Right cardiac atrium (tissue), 5 donors: ENCODE measurements around the gene WDR27. TPM values are rescaled to one million over a fixed set of nuclear protein-coding genes. Genes with fewer than 3 reads are reported as not detected.

Experiments used
- ATAC-seq, 2 donors: fragments of 200-7000 bp; cut with Tn5 transposase; one replicate each; pipeline versions ENCODE4 v1.8.0 to v1.9.1; 2020; ENCODE audit warnings: moderate library complexity in 2 of 2, mild to moderate bottlenecking in 1 of 2
- DNase-seq, 3 donors: peaks; one replicate each; pipeline ENCODE4 v3.0.0-alpha.2; 2020
- H3K27ac ChIP-seq: one replicate; pipeline ENCODE4 v1.5.1; 2013; ENCODE audit warnings: mild to moderate bottlenecking, low read length, control low read depth, moderate library complexity
- H3K27me3 ChIP-seq: one replicate; pipeline ENCODE4 v1.6.1; 2013; ENCODE audit not compliant: control insufficient read depth, insufficient read depth
- H3K4me1 ChIP-seq: one replicate; pipeline ENCODE4 v1.6.1; 2013; ENCODE audit warnings: low read length; ENCODE audit not compliant: control insufficient read depth, insufficient read depth
- H3K4me3 ChIP-seq: one replicate; pipeline ENCODE4 v1.5.1; 2013; ENCODE audit warnings: low read length, control low read depth
- H3K9me3 ChIP-seq: one replicate; pipeline ENCODE4 v1.6.1; 2013; ENCODE audit warnings: low read length; ENCODE audit not compliant: control insufficient read depth
- WGBS: extraction: QIAGEN DNeasy Blood & Tissue Kit; methylation state at CpG from one replicate; pipeline ENCODE4 v1.1.7; 2013; 5-methylcytosine and 5-hydroxymethylcytosine counted together
- intact Hi-C, 4 donors: fragments of 100-400 bp; cut with DNase I; formaldehyde crosslinking; loops; one replicate each; pipeline versions ENCODE4 v1.11.0 to v1.14.0; 2022 to 2023
- polyA plus RNA-seq: library from polyadenylated mRNA; stranded (reverse); fragments of 200-250 nt; gene quantifications from one replicate; pipeline ENCODE4 v1.2.3, GENCODE V29; 2013
- total RNA-seq, 4 donors: library from RNA; stranded (reverse); fragmentation: NEBNext Ultra II Directional; extraction: Animal tissue kit (Norgen Biotek cat#: 25700); gene quantifications; one replicate each; pipeline ENCODE4 v1.2.1, GENCODE V29; 2021
- donor health status: healthy with polysubstance abuse.
- donor health status: DM: no; HTN: yes; CAD: no.
- donor health status: DM: no; HTN: no; CAD: no.
- donor health status: DM: no; HTN: yes; CAD: no; lungs with severe emphysema.
- donor health status: DM: yes; HTN: yes; CAD: no.

WDR27 gene
- total and polyA plus RNA-seq, 5 donors = 6.3 to 13.6 (median 11.1) TPM

GRCh38 chr6:169574420-169574819 lies 127.4 kb downstream of the WDR27 start:
- intact Hi-C loops = no loop called here
- Histone ChIP-seq H3K27ac (no peak overlapping the region), H3K4me3 (no peak overlapping the region), H3K27me3 (no peaks in the 10 kb centered on the region), H3K9me3 (no peaks in the 10 kb centered on the region), H3K4me1 (no peaks in the 10 kb centered on the region)
- ATAC-seq (no peak), DNase-seq (no peak)
- 95% methylated on average over 13 of the region's 13 CpGs for WGBS

- Histone ChIP-seq H3K27ac (no peak overlapping the region), H3K9me3 (no peaks in the 10 kb centered on the region), H3K27me3 (no peaks in the 10 kb centered on the region), H3K4me3 (no peak overlapping the region), H3K4me1 (no peaks in the 10 kb centered on the region)
- DNase-seq (no peak), ATAC-seq (no peak)
- 95% methylated on average over 5 of the region's 5 CpGs for WGBS
- intact Hi-C loops = no loop called here
These were observed 127.9 kb downstream of the WDR27 start for GRCh38 chr6:169573883-169574282.

- H3K4me1 ChIP-seq = no peaks in the 10 kb centered on the region
- ATAC-seq (no peak), DNase-seq (no peak)
- WGBS = 88% methylated on average over 12 of the region's 12 CpGs
- no peaks in the 10 kb centered on the region for H3K27me3 ChIP-seq
- H3K27ac ChIP-seq = no peak overlapping the region
- no peaks in the 10 kb centered on the region for H3K9me3 ChIP-seq
- intact Hi-C loops = no loop called here
- no peak overlapping the region for H3K4me3 ChIP-seq
These were observed 130.5 kb downstream of the WDR27 start for GRCh38 chr6:169571123-169571962.

GRCh38 chr6:169568314-169569087 lies 133.3 kb downstream of the WDR27 start:
- 90% methylated on average over 8 of the region's 8 CpGs for WGBS
- Histone ChIP-seq H3K27me3 (no peaks in the 10 kb centered on the region), H3K27ac (no peak overlapping the region), H3K4me1 (no peaks in the 10 kb centered on the region), H3K4me3 (no peak overlapping the region), H3K9me3 (no peaks in the 10 kb centered on the region)
- intact Hi-C loops = no loop called here
- no peak for DNase-seq
- ATAC-seq = no peak

GRCh38 chr6:169567819-169568218 lies 134.0 kb downstream of the WDR27 start:
- Histone ChIP-seq H3K27ac (no peak overlapping the region), H3K4me1 (no peaks in the 10 kb centered on the region), H3K27me3 (no peaks in the 10 kb centered on the region), H3K9me3 (no peaks in the 10 kb centered on the region), H3K4me3 (no peak overlapping the region)
- no peak for DNase-seq
- ATAC-seq = no peak
- 91% methylated on average over 11 of the region's 11 CpGs for WGBS
- intact Hi-C loops = no loop called here

- Histone ChIP-seq H3K9me3 (no peaks in the 10 kb centered on the region), H3K4me1 (no peaks in the 10 kb centered on the region), H3K27me3 (no peaks in the 10 kb centered on the region), H3K4me3 (no peak overlapping the region), H3K27ac (no peak overlapping the region)
- WGBS = 95% methylated on average over 19 of the region's 19 CpGs
- intact Hi-C loops = no loop called here
- DNase-seq = no peak
- no peak for ATAC-seq
These were observed 134.7 kb downstream of the WDR27 start for GRCh38 chr6:169566961-169567750.

- H3K4me3 ChIP-seq = no peak overlapping the region
- H3K27ac ChIP-seq = no peak overlapping the region
- WGBS = 77% methylated on average over 11 of the region's 11 CpGs
- no peak for DNase-seq
- no peaks in the 10 kb centered on the region for H3K4me1 ChIP-seq
- H3K27me3 ChIP-seq = no peaks in the 10 kb centered on the region
- intact Hi-C loops = no loop called here
- no peak for ATAC-seq
- no peaks in the 10 kb centered on the region for H3K9me3 ChIP-seq
These were observed 135.5 kb downstream of the WDR27 start for GRCh38 chr6:169566319-169566718.

GRCh38 chr6:169564453-169565240 lies 137.2 kb downstream of the WDR27 start:
- no peaks in the 10 kb centered on the region for H3K4me1 ChIP-seq
- 95% methylated on average over 33 of the region's 33 CpGs for WGBS
- H3K9me3 ChIP-seq = no peaks in the 10 kb centered on the region
- no peaks in the 10 kb centered on the region for H3K27me3 ChIP-seq
- intact Hi-C loops = no loop called here
- no peak for DNase-seq
- no peak overlapping the region for H3K27ac ChIP-seq
- peak in 1 of 2 donors; percentile 36 for ATAC-seq
- no peak overlapping the region for H3K4me3 ChIP-seq

GRCh38 chr6:169561665-169562064 lies 140.2 kb downstream of the WDR27 start:
- intact Hi-C loops = no loop called here
- DNase-seq (no peak), ATAC-seq (no peak)
- 100% methylated on average over 1 of the region's 1 CpG for WGBS
- no peak overlapping the region for H3K27ac ChIP-seq
- H3K9me3 ChIP-seq = no peaks in the 10 kb centered on the region
- H3K27me3 ChIP-seq = no peaks in the 10 kb centered on the region
- no peak overlapping the region for H3K4me3 ChIP-seq
- no peaks in the 10 kb centered on the region for H3K4me1 ChIP-seq

GRCh38 chr6:169559592-169559991 lies 142.2 kb downstream of the WDR27 start:
- no peaks in the 10 kb centered on the region for H3K9me3 ChIP-seq
- 87% methylated on average over 10 of the region's 10 CpGs for WGBS
- no peak overlapping the region for H3K4me3 ChIP-seq
- no peak overlapping the region for H3K27ac ChIP-seq
- ATAC-seq (no peak), DNase-seq (no peak)
- H3K27me3 ChIP-seq = no peaks in the 10 kb centered on the region
- intact Hi-C loops = no loop called here
- H3K4me1 ChIP-seq = no peaks in the 10 kb centered on the region
